PFSK-1 (cell line): ENCODE data around the gene BTBD9.

Experiments used
- POLR2AphosphoS5 ChIP-seq: IDR thresholded peaks from 2 replicates; pipeline ENCODE4 v1.6.1; 2012; ENCODE audit warnings: low read depth, mild to moderate bottlenecking, control low read depth, low read length, moderate library complexity
- SIN3A ChIP-seq: IDR thresholded peaks from 2 replicates; pipeline ENCODE4 v1.6.1; 2012; ENCODE audit warnings: mild to moderate bottlenecking, low read length, moderate library complexity, borderline replicate concordance; ENCODE audit not compliant: insufficient read depth
- TAF1 ChIP-seq: IDR thresholded peaks from 2 replicates; pipeline ENCODE4 v1.6.1; 2012; ENCODE audit warnings: low read length, control low read depth, borderline replicate concordance; ENCODE audit not compliant: insufficient read depth
- TF ChIP-seq, protein P1 (sequence below), 2 experiments: IDR thresholded peaks; 2 replicates each; pipeline versions ENCODE4 v1.6.1 to v1.8.0; 2011 to 2012; ENCODE audit warnings: low read depth in 2 of 2, low read length in 2 of 2, control low read depth in 1 of 2, inconsistent platforms in 1 of 2, mild to moderate bottlenecking in 1 of 2, moderate library complexity in 1 of 2; ENCODE audit not compliant: insufficient read depth in 1 of 2

DNA sequence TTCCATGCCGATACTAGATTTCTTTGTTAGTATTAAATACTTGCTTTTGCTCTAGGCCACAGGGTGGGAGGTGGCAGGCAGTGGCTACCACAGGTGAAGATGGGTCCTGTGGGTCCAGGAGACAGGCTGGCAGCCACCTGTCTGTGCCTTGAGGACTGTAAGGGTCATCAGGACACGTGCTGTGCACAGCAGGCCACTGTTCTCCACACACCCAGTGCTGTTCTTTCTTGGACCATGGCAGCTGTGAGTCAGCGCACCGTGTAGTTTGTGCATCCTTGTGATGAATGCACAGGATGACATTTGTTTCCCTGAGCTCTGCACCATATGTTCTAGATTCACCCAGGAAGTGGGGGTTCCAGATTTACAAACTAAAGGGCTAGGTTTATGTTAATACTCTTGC lies 503.2 kb downstream of the BTBD9 start:
- no peak for TF ChIP-seq POLR2AphosphoS5
- TF ChIP-seq, protein P1, sequence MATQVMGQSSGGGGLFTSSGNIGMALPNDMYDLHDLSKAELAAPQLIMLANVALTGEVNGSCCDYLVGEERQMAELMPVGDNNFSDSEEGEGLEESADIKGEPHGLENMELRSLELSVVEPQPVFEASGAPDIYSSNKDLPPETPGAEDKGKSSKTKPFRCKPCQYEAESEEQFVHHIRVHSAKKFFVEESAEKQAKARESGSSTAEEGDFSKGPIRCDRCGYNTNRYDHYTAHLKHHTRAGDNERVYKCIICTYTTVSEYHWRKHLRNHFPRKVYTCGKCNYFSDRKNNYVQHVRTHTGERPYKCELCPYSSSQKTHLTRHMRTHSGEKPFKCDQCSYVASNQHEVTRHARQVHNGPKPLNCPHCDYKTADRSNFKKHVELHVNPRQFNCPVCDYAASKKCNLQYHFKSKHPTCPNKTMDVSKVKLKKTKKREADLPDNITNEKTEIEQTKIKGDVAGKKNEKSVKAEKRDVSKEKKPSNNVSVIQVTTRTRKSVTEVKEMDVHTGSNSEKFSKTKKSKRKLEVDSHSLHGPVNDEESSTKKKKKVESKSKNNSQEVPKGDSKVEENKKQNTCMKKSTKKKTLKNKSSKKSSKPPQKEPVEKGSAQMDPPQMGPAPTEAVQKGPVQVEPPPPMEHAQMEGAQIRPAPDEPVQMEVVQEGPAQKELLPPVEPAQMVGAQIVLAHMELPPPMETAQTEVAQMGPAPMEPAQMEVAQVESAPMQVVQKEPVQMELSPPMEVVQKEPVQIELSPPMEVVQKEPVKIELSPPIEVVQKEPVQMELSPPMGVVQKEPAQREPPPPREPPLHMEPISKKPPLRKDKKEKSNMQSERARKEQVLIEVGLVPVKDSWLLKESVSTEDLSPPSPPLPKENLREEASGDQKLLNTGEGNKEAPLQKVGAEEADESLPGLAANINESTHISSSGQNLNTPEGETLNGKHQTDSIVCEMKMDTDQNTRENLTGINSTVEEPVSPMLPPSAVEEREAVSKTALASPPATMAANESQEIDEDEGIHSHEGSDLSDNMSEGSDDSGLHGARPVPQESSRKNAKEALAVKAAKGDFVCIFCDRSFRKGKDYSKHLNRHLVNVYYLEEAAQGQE (IDR thresholded peaks at IDR 0.05; ENCODE audit: insufficient read depth in 1 of 2, low read depth in 2 of 2, low read length in 2 of 2): no peak
- no peak for TF ChIP-seq SIN3A
- TF ChIP-seq TAF1: no peak
